GM12872 (cell line): ENCODE results near the gene MACROD2.

Experiments
- TF ChIP-seq, protein P1 (sequence below): IDR thresholded peaks from 3 replicates; pipeline ENCODE4 v1.5.1; 2011; ENCODE audit warnings: low read depth, mild to moderate bottlenecking, low read length, moderate library complexity; ENCODE audit not compliant: insufficient read depth

Gene MACROD2

DNA sequence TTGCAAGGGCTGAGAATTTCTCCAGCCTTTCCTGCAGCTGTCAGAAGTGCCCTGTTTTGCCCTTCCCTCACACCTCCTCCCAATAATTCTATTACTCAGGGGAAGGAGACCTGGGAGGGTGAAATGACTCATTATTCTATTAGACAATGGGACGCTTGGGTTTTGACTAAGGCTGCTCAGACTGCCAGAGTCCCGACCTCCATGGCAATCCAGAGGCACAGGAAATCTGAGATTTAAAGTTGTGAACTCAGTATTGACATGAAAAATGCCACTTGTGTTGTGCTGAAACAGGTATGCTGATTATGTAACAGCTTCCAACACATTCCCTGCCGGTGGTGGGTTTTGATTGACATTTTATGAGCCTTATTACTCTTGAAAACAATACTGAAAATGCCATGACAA, 967.9 kb downstream of the MACROD2 start:
- TF ChIP-seq, protein P1, sequence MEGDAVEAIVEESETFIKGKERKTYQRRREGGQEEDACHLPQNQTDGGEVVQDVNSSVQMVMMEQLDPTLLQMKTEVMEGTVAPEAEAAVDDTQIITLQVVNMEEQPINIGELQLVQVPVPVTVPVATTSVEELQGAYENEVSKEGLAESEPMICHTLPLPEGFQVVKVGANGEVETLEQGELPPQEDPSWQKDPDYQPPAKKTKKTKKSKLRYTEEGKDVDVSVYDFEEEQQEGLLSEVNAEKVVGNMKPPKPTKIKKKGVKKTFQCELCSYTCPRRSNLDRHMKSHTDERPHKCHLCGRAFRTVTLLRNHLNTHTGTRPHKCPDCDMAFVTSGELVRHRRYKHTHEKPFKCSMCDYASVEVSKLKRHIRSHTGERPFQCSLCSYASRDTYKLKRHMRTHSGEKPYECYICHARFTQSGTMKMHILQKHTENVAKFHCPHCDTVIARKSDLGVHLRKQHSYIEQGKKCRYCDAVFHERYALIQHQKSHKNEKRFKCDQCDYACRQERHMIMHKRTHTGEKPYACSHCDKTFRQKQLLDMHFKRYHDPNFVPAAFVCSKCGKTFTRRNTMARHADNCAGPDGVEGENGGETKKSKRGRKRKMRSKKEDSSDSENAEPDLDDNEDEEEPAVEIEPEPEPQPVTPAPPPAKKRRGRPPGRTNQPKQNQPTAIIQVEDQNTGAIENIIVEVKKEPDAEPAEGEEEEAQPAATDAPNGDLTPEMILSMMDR = no peak

DNA sequence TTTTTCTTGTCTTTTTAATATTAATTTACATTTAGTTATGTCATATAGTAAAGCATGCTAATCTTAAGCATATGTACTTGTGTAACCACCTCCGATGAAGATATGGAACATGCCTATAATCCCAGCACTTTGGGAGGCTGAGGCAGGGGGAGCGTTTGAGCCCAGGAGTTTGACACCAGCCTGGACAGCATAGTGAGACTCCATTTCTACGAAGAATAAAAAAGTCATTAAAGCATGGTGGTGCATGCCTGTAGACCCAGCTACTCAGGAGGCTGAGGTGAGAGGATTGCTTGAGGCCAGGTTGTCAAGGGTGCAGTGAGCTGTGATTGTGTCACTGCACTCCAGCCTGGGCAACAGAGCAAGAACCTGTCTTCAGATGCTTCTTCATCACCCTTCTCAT, 970.9 kb downstream of the MACROD2 start:
- TF ChIP-seq, protein P1 = no peak

DNA sequence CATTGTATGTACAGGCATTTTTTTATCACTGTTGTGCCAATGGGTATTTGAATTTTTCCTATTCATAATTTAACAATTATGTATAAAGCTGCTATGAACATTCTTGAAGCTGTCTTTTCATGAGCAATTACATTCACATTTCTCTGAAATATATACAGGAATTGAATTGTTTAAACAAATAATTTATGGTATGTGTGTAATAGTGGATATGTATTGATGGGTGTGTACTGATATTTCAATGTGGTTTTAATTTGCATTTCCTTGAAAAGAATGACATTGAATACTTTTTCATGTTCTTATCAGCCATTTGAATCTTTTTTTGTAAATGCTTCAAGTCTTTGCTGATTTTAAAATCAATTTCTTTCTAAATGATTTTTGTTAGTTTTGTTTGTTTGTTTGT, 971.5 kb downstream of the MACROD2 start:
- TF ChIP-seq, protein P1 = no peak

DNA sequence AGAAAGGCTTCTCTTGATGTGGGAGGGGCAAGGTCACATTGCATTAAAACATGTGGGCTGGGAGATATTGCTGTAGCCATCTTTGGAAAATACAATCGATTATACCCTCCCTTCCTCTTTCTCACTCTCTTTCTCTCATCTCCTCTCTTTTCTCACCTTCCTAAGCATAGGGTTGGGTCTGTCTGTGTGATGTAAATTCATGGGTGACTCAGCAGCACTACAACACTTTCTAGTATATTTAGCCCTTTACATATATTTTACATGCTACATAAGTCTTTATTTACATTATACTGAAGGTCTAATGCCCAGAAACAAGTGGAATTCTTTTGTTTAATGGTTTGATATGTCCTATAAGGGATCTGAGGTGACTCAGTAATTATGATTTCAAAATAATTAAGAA, 976.9 kb downstream of the MACROD2 start:
- TF ChIP-seq, protein P1 = no peak

DNA sequence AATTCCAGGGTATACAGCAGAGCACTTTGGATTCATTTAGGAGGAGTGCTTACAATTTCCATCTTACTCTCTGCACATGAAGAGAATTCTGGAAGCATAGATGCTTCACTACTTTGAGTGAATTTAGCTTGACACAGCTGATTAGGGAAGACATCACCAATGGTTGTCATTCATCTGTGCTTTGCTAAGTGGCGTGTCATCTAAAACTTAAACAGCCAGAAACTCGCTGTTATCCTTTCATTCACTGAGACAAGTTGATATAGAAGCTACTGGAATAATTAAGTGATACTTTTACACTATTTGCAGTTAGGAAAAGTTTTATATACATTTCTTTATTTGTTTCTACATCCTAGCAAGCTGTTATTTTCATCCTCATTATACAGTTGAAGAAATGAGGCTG, 977.4 kb downstream of the MACROD2 start:
- TF ChIP-seq, protein P1 = no peak

DNA sequence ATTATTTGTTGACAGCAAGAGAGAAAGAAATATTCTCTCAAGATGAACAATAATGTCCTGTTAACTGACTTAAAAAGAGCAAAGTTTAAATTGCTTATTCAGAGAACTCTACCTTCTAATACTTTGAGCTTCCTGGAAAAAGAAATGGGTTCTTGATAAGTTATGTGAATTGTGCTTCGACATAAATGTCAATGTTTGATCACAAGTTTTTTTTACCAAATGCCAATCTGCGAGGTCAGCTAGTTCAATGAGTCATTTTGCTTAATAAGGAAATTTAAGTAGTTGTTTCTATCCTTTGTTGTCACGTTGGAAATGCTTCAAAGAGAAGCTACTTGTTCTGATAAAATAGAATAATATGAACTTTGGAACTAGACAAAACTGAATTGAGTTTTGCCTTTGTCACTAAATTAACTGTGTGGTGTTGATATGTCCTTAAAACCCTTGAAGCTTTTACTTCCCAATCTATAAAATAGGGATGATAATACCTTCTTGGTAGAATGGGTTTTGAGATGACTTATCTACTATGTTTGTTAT, 984.2 kb downstream of the MACROD2 start:
- TF ChIP-seq, protein P1 = no peak

DNA sequence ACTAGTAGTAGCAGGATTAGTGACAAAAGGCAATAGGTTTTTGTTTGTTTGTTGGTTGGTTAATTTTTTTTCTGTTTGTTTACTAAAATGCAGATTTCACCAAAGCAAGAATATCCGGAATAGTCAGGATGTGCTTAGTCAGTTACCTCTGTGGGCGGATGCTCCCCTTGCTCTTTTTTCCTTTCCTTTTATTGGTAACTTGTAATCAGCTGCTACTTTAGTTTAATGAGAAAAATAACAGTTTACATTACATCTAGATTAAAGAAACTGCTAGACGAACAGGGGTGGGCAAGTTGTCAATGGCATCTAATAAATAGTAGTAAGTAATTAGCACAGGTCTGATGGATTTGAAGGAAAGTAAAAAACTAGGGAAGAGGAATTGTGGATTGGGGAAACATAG, 989.0 kb downstream of the MACROD2 start:
- TF ChIP-seq, protein P1 = no peak
